Endometrial microvascular endothelial cells (primary cell): Measurements from ENCODE around the gene SOAT2. TPM values are rescaled to one million over a fixed set of nuclear protein-coding genes. Genes with fewer than 3 reads are reported as not detected.
"Not testable (repeated sequence)": the region's sequence is repeated elsewhere in the genome, so short reads cannot be mapped to it uniquely, and the experiment has no call there.

Experiments used
- in situ Hi-C: cut with HindIII; loops from 2 replicates; pipeline ENCODE4 v1.10.0; 2017; ENCODE audit warnings: low sequenced_read_pairs, low pct_unique_long_range_greater_than_20kb; ENCODE audit errors: inconsistent ontology term
- total RNA-seq: library from RNA; depleted of rRNA; stranded (reverse); fragments of >200 nt; gene quantifications from one replicate; pipeline ENCODE4 v1.2.3, GENCODE V29; 2015; ENCODE audit errors: inconsistent ontology term

The SOAT2 gene
- total RNA-seq, 1 donor from 2014 or later = not detected

DNA sequence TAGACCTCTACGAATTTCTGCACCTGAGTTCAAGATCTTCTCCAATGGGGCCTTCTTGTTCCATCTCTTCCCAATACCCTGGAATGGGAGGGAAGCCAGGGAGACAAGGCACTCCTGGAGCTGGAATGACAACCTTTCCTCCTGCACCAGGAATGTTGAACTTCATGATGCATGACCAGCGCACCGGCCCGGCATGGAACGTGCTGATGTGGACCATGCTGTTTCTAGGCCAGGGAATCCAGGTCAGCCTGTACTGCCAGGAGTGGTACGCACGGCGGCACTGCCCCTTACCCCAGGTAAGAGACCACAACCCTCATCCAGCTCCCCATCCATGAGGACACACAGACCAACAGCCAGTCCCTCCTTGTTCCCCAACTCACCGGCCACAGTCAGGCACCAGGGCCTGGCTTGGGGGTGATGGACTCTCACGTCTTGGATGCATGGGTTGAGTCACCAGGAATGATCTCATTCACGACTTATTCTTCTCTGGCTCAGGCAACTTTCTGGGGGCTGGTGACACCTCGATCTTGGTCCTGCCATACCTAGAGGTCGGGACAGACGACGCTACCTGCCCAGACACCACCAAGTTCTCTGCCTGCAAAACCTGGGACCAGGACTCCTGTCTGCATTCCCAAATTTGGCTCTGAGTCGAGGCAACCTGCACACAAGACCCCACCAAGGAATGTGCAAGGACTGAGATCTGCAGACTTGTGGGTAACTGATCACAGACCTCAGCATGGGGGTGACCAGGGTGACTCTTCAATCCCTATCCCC is 20.5 kb downstream of the SOAT2 start:
- in situ Hi-C loops = no loop called here

DNA sequence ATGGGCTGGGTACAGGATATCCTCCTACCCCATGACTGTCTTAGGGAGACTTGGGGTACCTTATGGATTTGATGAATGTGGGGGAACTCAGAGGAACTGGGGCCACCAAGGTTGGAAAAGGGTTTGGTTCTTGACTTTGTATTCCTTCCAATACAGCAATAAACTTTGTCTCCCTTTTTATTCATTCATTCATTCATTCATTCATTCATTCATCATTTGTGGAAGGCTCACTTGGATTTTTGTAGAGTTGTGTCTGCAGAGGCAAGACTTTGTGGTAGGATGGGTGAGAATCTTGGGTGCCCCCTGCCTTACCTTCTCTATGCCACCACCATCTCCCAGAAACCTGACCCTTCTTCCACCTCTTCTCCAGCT is 21.1 kb downstream of the SOAT2 start:
- in situ Hi-C loops = no loop called here

DNA sequence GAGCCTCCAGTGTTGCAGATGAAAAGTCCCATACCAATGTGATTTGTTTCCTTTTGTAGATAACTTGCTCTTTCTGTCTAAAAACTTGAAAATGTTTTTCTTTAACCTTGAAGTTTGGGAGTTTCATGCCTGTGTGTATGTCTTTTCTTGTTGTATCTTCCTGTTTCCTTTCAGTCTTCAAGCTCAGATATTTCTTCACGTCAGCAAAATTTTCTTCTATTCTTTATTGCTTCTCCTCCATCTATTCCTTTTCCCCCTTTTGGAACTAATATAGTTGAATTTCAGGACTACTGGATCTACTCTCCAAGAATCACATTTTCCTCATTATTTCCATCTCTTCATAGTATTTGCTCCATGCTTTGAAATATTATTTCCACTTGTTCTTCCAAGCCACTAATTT is 23.9 kb downstream of the SOAT2 start:
- in situ Hi-C loops = no loop called here

DNA sequence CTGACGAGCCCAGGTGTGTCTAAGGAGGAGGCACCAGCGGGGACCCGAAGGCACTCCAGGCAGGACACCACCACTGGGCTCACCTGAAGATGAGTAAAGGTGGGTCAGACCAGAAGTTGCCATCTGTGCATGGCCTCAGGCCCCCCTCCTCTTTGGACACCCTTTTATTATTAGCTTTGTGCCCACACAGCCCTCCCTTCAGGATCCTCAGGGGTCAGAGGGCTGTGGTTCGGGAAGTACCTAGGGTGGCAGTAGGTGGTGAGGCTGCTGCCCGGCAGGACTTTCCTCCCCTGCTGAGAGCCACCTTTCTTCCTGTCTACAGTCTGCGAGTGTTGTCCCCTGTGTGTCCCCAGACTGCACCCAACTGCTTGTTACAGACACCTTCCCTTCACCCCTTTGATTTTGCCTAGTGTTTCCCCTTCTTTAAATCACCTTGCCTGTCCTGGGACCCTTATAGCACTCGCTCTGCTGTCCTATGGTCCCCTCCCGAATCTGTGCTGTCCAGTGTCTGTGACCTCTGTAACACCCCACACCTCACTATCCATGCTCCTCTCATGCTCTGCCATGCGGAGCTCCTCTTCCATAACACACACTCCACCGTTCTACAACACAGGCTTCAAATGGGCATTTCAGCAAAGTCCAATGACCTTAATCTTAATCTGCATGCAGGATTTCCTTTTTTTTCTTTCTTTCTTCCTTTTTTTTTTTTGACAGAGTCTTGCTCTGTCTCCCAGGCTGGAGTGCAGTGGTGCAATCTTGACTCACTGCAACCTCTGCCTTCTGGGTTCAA is 25.7 kb downstream of the SOAT2 start:
- in situ Hi-C loops = no loop called here

DNA sequence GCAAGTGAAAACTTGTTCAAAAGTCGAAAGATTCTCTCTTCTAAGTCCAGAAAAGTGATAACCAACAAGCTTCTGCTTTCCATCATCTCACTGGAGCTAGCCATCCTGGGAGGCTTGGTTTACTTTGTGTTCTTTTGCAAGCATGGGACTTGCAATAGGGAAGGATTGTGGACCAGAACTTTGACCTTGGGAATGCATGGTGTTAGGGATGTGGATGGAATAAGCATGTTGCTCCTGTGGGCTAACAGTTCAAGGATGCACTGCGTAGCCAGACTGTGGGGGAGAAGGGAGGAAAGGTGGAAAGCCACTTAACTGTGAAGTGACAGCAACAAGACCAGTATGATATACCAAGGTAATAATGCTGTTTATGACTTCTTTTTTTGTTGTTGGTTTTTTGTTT is 28.6 kb downstream of the SOAT2 start:
- in situ Hi-C loops = no loop called here

DNA sequence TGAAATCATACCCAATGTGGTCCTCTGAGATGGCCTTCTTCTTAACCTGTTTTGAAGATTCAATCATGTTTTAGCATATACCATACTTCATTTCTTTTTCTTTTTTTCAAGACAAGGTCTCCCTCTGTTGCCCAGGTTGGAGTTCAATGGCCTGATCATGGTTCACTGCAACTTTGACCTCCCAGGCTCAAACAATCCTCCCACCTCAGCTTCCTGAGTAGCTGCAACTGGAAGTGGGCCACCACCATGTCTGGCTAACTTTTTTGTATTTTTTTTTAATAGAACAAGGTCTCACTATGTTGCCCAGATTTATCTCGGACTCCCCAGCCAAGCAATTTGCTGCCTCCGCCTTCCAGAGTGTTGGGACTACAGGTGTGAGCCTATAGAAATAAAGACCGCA is 30.4 kb downstream of the SOAT2 start:
- in situ Hi-C loops = no loop called here

DNA sequence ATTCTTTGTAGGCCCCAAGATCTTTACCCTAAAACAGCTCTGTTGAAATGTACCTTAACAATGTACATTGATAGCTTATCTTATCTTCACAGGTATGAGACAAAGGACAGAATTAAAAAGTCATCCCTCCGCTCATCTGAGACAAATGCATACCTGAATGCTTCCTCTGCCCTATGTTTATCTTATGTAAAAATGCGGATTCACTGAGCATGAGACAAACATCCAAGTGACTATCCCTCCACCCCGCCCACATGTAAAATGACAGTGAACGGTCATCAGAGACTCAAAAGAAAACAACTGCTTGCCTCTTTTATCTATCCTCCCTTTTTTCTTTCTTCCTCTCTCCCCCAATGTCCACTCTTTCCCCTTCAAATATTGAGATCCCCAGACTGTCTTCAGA is 40.1 kb downstream of the SOAT2 start:
- in situ Hi-C loops = no loop called here

DNA sequence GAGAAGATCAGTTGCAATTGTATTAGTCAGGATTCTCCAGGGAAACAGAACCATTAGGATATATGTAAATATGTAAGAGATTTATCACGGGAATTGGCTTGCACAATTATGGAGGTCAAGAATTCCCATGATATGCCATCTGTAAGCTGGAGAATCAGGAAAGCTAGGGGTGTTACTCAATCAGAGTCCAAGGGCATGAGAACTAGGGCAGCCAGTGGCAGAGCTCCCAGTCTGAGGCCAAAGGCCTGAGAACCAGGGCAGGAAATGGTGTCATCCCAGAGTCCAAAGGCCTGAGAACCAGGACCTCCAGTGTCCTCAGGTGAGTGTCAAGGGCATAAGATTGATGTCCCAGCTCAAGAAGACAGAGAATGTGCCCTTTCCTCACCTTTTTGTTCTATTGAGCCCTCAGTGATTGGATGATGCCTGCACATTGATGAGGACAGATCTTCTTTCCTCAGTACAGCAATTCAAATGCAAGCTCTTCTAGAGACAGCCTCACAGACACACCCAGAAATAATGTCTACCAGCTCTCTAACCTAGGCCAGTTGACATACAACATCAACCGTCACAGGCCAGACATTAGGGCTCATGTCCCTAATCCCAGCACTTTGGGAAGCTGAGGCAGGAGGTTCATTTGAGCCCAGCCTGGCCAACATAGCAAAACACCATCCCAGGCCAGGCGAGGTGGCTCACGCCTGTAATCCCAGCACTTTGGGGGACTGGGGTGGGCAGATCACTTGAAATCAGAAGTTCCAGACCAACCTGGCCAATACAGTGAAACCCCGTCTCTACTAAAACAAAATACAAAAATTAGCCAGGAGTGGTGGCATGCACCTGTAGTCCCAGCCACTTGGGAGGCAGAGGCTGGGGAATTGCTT is 42.3 kb downstream of the SOAT2 start:
- in situ Hi-C loops = no loop called here

DNA sequence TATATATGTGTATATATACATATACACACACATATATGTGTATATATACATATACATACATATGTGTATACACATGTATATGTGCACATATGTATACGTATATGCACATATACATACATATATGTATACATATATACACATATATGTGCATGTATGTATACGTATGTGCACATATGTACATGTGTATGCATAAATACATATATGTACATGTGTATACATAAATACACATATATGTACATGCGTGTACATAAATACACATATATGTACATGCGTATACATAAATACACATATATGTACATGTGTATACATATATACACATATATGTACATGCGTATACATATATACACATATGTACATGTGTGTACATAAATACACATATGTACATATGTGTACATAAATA is 43.9 kb downstream of the SOAT2 start:
- in situ Hi-C loops = no loop called here

DNA sequence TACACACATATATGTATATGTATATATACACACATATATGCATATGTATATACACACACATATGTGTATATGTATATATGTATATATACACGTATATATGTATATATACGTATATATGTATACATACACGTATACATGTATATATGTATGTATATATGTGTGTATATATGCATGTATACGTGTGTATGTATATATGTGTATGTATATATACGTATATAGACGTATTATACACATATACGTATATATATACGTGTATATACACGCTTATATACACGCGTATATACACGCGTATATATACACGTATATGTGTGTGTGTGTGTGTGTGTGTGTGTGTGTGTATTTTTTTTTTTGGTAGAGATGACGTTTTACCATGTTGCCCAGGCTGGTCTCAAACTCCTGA is 44.4 kb downstream of the SOAT2 start:
- in situ Hi-C loops = no loop called here

DNA sequence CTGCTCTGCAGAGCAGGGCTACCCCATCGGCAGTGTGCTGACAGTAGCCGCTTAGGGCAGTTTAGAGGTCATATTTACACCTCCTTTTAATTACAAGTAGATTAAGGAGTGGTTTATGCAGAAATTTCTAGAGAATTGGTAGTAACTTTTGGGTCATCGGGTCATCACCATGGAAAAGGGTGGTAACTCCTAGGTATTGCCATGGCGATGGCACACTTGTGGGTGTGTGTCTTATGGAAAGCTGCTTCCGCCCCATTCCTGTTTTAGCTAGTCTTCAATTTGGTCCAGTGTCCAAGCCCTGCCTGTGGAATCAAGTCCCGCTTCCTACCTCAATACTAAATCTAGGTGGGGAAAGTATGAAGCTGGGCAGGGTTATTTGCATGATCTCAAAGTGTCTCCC is 47.8 kb downstream of the SOAT2 start:
- in situ Hi-C loops = no loop called here

DNA sequence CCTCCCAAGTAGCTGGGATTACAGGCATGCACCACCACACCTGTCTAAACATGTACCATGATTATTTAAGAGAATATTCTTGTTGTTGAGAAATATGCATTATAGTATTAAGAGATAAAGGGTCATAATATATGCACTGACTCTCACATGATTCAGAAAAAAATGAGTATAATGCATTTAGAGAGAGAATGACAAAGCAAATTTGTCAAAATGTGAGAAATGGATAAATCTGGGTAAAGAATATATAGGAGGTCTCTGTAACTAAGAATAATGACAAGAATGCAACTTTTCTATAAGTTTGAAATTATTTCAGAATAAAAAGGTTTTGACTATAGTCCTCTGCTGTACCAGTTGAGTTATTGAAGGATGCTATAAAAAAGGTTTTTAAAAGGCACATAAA is 49.1 kb downstream of the SOAT2 start:
- in situ Hi-C loops = no loop called here

DNA sequence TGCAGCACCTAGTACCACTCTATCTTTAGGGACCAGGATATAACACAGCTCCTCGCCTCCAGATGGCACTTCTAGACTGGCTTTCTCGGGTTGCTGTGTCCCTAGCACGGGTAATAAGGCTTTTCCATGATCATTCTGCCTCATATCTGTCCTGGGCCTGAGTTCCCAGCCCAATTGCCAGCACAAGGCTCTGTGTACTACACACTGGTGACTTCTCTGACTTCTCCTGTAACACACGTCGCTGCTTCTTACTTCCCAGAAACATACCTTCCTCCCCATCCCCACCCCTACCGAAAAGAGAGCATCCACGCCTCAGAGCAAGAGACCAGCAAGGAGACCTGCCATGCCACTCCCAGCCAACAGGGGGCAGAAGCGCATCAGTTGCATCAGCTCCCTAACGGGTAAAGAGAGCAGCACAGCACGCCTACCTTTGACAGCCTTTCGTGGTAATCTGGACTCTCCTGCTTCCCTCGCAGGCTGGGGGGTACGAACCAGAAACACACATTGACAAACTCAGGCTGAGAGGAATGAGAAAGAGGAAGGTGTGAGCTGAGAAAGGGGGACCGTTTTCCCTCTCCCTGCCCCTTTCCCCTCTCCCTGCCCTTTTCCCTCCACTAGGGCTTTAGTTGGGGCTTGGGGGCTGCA is 56.0 kb downstream of the SOAT2 start:
- in situ Hi-C loops = no loop called here

DNA sequence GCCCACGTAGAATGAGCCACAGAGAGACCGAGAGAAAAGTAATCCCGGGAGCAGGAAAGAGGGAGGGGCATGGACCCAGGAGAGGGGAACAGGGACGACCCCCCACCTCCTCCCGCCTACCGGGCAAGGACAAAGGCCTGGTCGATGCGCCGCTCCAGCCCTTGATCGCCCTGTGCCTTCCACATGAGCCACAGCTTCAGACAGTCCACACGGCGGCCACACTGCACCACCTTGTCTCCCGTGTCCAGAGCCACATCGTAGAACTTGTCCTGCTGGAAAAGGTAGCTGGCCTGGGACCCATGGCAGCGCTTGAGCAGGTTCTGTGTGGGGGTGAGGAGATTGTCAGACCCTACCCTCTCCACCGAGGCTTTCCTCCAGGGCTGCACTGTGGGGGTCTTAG is 56.7 kb downstream of the SOAT2 start:
- in situ Hi-C loops = no loop called here

DNA sequence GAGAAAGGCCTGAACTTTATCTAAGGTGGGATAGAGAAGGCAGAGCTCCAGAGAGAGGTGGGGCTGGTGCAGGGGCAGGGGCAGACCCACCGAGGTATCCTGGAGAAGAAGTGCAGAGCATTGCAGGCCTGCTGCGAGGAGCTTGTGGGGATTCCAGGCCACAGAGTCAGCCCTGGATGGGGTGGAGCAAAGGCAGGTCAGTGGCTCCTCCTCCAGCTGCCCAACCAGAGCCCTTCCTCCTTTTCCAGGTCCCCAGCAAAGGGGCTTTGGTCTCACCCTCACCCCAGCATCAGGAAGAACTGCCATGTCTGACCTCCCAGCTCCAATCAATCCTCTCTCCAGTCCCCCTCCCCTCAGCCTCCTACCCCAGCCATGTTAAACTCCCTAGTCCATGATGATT is 57.4 kb downstream of the SOAT2 start:
- in situ Hi-C loops = no loop called here

DNA sequence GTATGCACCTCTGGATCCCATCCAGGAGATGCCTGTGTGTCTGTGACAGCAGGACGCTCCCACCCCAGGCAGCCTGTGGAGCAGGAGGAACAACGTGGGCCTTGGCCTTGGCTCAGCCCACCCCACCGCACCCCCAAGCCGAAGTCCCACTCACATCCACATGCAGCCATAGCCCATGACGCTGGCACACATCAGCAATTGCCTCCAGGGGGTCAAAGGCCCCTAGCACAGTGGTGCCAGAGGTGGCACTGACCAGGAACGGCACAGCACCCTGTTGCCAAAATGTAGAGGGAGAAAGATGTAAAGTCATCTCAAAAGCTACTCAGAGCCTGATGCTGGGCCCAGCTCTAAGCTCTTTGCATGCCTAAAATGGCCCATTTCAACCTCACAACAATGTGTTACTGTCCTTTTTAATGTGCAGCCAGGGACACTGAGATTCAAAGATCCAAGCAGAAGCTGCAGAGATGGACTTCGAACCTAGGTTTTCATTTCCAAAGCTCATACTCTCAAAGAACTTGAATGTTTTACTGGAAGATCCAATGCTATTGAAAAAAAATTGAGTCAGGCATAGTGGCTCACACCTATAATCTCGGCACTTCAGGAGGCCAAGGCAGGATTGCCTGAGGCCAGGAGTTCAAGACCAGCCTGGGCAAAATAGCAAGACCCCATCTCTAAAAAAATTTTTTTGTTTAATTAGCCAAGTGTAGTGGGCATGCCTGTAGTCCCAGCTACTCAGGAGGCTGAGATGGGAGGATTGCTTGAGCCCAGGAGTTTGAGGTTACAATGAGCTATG is 58.0 kb downstream of the SOAT2 start:
- in situ Hi-C loops = no loop called here

DNA sequence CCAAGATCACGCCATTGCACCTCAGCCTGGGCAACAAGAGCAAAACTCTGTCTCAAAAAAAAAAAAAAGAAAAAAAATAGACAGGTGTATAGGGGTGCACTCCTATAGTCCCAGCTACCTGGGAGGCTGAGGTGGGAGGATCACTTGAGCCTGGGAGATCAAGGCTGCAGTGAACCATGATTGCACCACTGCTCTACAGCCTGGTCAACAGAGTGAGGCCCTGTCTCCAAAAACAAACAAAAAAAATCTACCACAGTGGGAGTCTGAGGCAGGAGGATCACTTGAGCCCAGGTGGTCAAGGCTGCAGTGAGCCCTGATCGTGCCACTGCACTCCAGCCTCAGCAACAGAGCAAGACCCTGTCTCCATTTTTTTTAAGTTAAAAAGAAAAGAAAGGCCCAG is 59.7 kb downstream of the SOAT2 start:
- in situ Hi-C loops = not testable (repeated sequence)

DNA sequence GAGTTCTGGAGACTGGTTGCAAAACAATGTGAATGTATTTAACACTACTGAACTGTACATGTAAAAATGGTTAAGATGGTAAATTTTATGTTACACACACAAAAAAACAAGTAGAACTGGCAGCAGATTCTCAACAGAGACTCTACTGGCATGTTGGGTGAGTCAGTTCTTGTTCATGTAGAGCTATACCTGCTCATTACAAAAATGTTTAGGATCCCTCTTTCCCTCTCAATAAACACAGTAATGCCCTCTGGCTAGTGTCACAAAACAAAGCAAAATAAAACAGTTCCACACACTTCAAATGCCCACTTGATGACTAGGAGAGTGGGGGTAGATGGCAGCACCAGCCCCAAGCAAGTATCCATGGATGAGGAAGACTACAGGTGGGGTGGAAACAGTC is 63.6 kb downstream of the SOAT2 start:
- in situ Hi-C loops = no loop called here
